ENCODE data around the gene KLHL14.

KLHL14 gene

DNA sequence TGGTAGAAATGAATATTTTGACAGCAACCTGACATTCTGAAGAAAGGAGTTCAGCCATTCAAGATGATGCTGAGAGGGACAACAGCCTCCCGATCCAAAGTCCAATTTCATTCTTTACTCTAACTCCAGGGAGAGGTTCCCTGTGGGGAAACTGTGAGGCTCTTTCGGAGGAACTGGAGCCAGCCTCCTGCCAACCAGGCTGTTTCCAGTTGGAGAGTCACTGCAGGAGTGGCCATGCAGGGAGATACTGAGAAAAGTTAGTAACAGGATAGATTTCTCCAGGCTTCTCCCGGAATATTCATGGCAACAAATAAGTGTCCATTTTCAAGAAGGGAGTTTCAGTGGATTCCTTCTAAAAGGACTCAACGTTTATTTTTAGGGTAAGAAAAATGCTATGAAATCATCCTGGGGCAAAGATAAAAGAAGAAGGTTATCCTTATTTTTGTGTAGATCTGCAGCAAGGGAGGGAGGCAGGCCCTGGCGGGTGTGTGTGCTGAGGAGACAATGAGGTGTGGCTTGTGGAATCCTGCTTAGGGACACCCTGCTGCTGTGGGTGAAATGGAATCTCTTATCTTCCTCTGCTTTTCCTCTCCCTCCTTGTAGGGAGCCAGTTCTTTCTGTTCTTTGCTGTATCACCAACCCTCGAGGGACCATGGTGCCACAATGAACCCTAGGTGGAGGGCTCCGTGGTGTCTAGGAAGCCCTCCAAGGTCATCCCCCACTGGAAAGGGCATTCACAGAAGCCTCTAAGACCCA is 18.1 kb downstream of the KLHL14 start:
- H3K36me3 Mint-ChIP-seq: peaks cover 26% of the 10 kb centered on the region

GRCh38 chr18:32753656-32754260 is 19.1 kb downstream of the KLHL14 start:
- no peaks in the 10 kb centered on the region for H3K9me3 Mint-ChIP-seq
- no peak overlapping the region for H3K27ac Mint-ChIP-seq
- ATAC-seq: no peak
- no peak overlapping the region for H3K4me3 Mint-ChIP-seq
- H3K27me3 Mint-ChIP-seq: no peaks in the 10 kb centered on the region
- peaks cover 26% of the 10 kb centered on the region for H3K36me3 Mint-ChIP-seq
- H3K4me1 Mint-ChIP-seq: peaks cover 73% of the 10 kb centered on the region

More for the DNA sequence above, 18.1 kb downstream of the KLHL14 start:
- Mint-ChIP-seq H3K27me3 (no peaks in the 10 kb centered on the region), H3K4me1 (peaks cover 74% of the 10 kb centered on the region), H3K27ac (peak overlapping the region; percentile 59), H3K9me3 (no peaks in the 10 kb centered on the region), H3K4me3 (no peak overlapping the region)
- ATAC-seq: no peak

- ATAC-seq: no peak
- peaks cover 26% of the 10 kb centered on the region for H3K36me3 Mint-ChIP-seq
- peaks cover 39% of the 10 kb centered on the region for H3K4me1 Mint-ChIP-seq
- H3K27me3 Mint-ChIP-seq: no peaks in the 10 kb centered on the region
- no peak overlapping the region for H3K4me3 Mint-ChIP-seq
- H3K27ac Mint-ChIP-seq: peak overlapping the region; percentile 18
- no peaks in the 10 kb centered on the region for H3K9me3 Mint-ChIP-seq
Observed at GRCh38 chr18:32750328-32750727, 22.5 kb downstream of the KLHL14 start.

GRCh38 chr18:32749809-32750208 is 23.0 kb downstream of the KLHL14 start:
- peak; percentile 53 for ATAC-seq
- peaks cover 34% of the 10 kb centered on the region for H3K4me1 Mint-ChIP-seq
- peaks cover 25% of the 10 kb centered on the region for H3K36me3 Mint-ChIP-seq
- no peak overlapping the region for H3K27ac Mint-ChIP-seq
- no peaks in the 10 kb centered on the region for H3K9me3 Mint-ChIP-seq
- no peaks in the 10 kb centered on the region for H3K27me3 Mint-ChIP-seq
- no peak overlapping the region for H3K4me3 Mint-ChIP-seq

DNA sequence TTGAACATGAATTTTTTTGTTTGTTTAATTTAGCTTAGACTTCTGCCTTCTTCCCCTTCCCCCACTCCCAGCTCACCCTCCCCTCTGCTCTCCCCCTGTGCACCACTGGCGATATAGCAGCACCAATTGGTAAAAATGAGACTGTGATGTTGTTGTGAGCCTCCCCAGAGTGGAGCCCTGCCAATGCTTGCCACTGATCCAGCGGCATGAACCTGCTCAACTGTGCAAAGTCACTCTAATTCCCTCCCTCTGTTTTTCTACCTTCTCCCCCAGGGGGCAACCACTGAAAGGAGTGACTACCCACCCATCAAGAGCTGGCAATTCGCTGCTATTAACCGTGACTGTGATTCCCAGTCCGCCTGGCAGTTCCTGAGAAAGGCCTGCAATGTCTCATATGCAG is 30.2 kb downstream of the KLHL14 start:
- Mint-ChIP-seq H3K4me1 (peaks cover 33% of the 10 kb centered on the region), H3K4me3 (no peak overlapping the region), H3K27ac (peak overlapping the region; percentile 7), H3K27me3 (no peaks in the 10 kb centered on the region), H3K9me3 (no peaks in the 10 kb centered on the region), H3K36me3 (peaks cover 34% of the 10 kb centered on the region)
- ATAC-seq: no peak

- no peaks in the 10 kb centered on the region for H3K9me3 Mint-ChIP-seq
- H3K36me3 Mint-ChIP-seq: peaks cover 39% of the 10 kb centered on the region
Observed at GRCh38 chr18:32735781-32736180, 37.0 kb downstream of the KLHL14 start.

GRCh38 chr18:32734442-32734841 is 38.4 kb downstream of the KLHL14 start:
- Mint-ChIP-seq H3K27ac (no peak overlapping the region), H3K36me3 (peaks cover 31% of the 10 kb centered on the region), H3K9me3 (no peaks in the 10 kb centered on the region), H3K27me3 (no peaks in the 10 kb centered on the region), H3K4me3 (no peak overlapping the region), H3K4me1 (peaks cover 57% of the 10 kb centered on the region)
- ATAC-seq: no peak

More at GRCh38 chr18:32735781-32736180, 37.0 kb downstream of the KLHL14 start:
- no peaks in the 10 kb centered on the region for H3K27me3 Mint-ChIP-seq
- H3K4me1 Mint-ChIP-seq: peaks cover 51% of the 10 kb centered on the region
- no peak overlapping the region for H3K27ac Mint-ChIP-seq
- ATAC-seq: no peak
- no peak overlapping the region for H3K4me3 Mint-ChIP-seq

GRCh38 chr18:32732165-32732564 is 40.7 kb downstream of the KLHL14 start:
- peaks cover 38% of the 10 kb centered on the region for H3K36me3 Mint-ChIP-seq
- H3K9me3 Mint-ChIP-seq: no peaks in the 10 kb centered on the region
- no peak overlapping the region for H3K4me3 Mint-ChIP-seq
- no peaks in the 10 kb centered on the region for H3K27me3 Mint-ChIP-seq
- peak; percentile 78 for ATAC-seq
- H3K27ac Mint-ChIP-seq: peak overlapping the region; percentile 78
- peaks cover 54% of the 10 kb centered on the region for H3K4me1 Mint-ChIP-seq

DNA sequence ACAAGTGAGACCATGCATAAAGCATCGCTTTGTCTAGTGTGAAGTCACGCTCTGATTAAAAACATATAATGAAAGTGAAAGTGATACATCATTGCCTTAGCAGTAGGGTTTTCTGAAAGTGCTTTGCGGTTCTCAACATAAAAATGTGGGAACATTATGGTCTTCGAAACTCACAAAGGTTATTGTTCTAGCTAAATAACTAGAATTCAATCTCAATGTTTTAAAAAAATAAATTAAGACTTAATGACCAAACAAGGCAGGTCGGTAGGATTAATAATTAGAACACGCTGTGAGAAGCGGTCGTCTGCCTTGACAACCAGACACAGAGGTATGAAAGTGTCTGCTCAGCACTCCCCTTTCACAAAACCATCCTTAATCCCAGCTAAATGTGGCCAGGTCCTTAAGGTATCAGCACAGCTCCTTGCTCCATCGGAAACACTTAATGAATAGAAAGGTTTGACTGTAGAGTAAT is 42.2 kb downstream of the KLHL14 start:
- Mint-ChIP-seq H3K4me1 (peaks cover 54% of the 10 kb centered on the region), H3K36me3 (peaks cover 39% of the 10 kb centered on the region), H3K4me3 (peak overlapping the region; percentile 67), H3K27me3 (no peaks in the 10 kb centered on the region), H3K9me3 (no peaks in the 10 kb centered on the region), H3K27ac (peak overlapping the region; percentile 77)
- peak; percentile 88 for ATAC-seq

DNA sequence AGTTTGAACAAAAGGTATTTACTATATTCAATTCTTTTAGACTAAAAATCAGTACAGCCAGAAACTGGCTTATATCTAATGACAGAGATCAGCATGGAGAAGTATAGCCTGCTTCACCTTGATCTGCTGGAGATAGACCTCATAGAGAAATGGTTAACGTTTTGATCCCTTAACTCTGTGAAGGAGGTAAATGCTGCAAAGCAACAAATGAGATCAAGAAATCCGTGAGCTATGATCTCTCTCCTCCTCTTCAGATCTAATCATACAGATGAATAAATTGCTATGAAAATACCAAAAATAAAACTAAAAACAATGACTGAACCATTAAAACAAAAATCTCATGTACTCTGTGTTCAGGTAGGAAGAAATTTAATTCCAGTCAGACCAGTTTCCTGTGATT is 42.8 kb downstream of the KLHL14 start:
- Mint-ChIP-seq H3K27ac (peak overlapping the region; percentile 77), H3K4me1 (peaks cover 48% of the 10 kb centered on the region)
- no peak for ATAC-seq

GRCh38 chr18:32724071-32724749 is 48.6 kb downstream of the KLHL14 start:
- Mint-ChIP-seq H3K4me3 (no peak overlapping the region), H3K4me1 (peaks cover 17% of the 10 kb centered on the region), H3K36me3 (peaks cover 46% of the 10 kb centered on the region), H3K27ac (no peak overlapping the region), H3K27me3 (no peaks in the 10 kb centered on the region), H3K9me3 (peaks cover 6% of the 10 kb centered on the region)
- no peak for ATAC-seq

More for the DNA sequence above, 42.8 kb downstream of the KLHL14 start:
- H3K27me3 Mint-ChIP-seq: no peaks in the 10 kb centered on the region
- no peaks in the 10 kb centered on the region for H3K9me3 Mint-ChIP-seq
- peaks cover 38% of the 10 kb centered on the region for H3K36me3 Mint-ChIP-seq
- peak overlapping the region; percentile 67 for H3K4me3 Mint-ChIP-seq

- H3K27ac Mint-ChIP-seq: peak overlapping the region; percentile 26
- ATAC-seq: no peak
- H3K27me3 Mint-ChIP-seq: no peaks in the 10 kb centered on the region
- H3K36me3 Mint-ChIP-seq: peaks cover 39% of the 10 kb centered on the region
- H3K4me1 Mint-ChIP-seq: peaks cover 17% of the 10 kb centered on the region
- H3K4me3 Mint-ChIP-seq: no peak overlapping the region
- H3K9me3 Mint-ChIP-seq: peaks cover 6% of the 10 kb centered on the region
Observed at GRCh38 chr18:32722279-32722678, 50.5 kb downstream of the KLHL14 start.

DNA sequence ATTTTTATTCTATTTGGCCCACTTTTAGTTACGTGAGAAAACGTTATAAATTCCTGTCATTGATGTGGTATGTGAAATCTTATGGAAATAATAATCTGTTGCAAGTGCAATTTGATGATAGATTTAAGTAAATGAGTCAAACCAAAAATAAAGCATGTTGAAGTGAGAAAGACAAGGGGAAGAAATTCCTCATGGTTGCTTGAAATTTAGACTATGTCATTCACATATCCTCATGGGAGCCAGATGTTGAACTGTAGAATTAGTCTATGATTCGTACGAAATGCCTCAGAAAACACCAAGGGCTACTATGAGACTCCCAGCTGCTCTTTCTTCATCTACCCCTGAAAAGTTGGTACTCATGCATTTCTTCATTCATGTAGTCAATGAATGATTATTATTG is 55.7 kb downstream of the KLHL14 start:
- H3K4me3 Mint-ChIP-seq: no peak overlapping the region
- no peaks in the 10 kb centered on the region for H3K27me3 Mint-ChIP-seq
- H3K27ac Mint-ChIP-seq: peak overlapping the region; percentile 18
- peaks cover 24% of the 10 kb centered on the region for H3K36me3 Mint-ChIP-seq
- ATAC-seq: no peak
- H3K4me1 Mint-ChIP-seq: peaks cover 19% of the 10 kb centered on the region
- H3K9me3 Mint-ChIP-seq: peaks cover 6% of the 10 kb centered on the region

DNA sequence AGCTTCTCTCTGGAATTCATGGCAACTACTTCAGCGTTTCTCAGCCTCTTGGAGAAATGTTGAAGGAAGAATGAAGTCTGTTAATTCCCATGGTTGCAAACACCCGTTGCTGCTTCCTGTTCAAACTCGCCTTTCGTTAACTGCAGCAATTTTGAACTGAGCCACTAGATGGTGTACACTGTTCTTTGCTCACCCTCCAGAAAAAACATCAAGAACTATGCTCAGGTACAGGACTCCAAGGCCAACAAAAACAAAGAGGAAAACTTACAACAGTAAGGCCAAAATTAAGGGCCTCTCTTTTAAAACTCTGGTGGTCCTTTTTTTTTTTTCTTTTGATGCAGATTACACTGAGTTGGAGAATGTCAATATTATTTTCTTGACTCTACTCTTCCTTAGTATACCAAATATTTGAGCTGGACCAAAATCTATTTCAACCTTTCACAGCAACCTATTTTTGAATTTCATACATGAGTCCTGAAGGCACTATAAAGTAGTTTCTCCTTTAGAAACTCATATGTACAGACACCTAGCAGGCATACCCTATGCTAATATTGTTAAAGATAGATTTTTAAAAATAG is 58.2 kb downstream of the KLHL14 start:
- peak; percentile 75 for ATAC-seq
- no peaks in the 10 kb centered on the region for H3K9me3 Mint-ChIP-seq
- H3K36me3 Mint-ChIP-seq: peaks cover 4% of the 10 kb centered on the region
- no peaks in the 10 kb centered on the region for H3K27me3 Mint-ChIP-seq
- no peak overlapping the region for H3K4me3 Mint-ChIP-seq
- no peak overlapping the region for H3K27ac Mint-ChIP-seq
- H3K4me1 Mint-ChIP-seq: peaks cover 13% of the 10 kb centered on the region

GRCh38 chr18:32712860-32713259 is 60.0 kb downstream of the KLHL14 start:
- Mint-ChIP-seq H3K4me1 (peaks cover 9% of the 10 kb centered on the region), H3K27ac (no peak overlapping the region), H3K4me3 (no peak overlapping the region), H3K36me3 (peaks cover 7% of the 10 kb centered on the region), H3K9me3 (no peaks in the 10 kb centered on the region), H3K27me3 (no peaks in the 10 kb centered on the region)
- no peak for ATAC-seq
